ENCODE data around the gene C1orf159.

C1orf159 gene

GRCh38 chr1:1092149-1092855 lies 23.6 kb downstream of the C1orf159 start:
- Histone ChIP-seq H3K4me3 (replicated peaks; ENCODE audit: insufficient read depth, low read length) (no peak overlapping the region), H3K27ac (replicated peaks) (no peak overlapping the region), H3K27me3 (ENCODE audit: insufficient read depth, poor library complexity, severe bottlenecking) (no peaks in the 10 kb centered on the region)
- DNase-seq (ENCODE audit: low read depth in 1 of 2, low spot score in 1 of 2): no peak
- TF ChIP-seq POLR2AphosphoS5 (IDR thresholded peaks at IDR 0.05; ENCODE audit: low read depth): no peak

- Histone ChIP-seq H3K4me3 (replicated peaks; ENCODE audit: insufficient read depth, low read length) (no peak overlapping the region), H3K27me3 (ENCODE audit: insufficient read depth, poor library complexity, severe bottlenecking) (no peaks in the 10 kb centered on the region), H3K27ac (replicated peaks) (no peak overlapping the region)
- TF ChIP-seq SPI1 (IDR thresholded peaks at IDR 0.05; ENCODE audit: borderline replicate concordance, low read depth): no peak
- DNase-seq (ENCODE audit: low read depth in 1 of 2, low spot score in 1 of 2): no peak
These were observed 24.3 kb downstream of the C1orf159 start for GRCh38 chr1:1091344-1092148.

GRCh38 chr1:1090424-1091343 lies 25.2 kb downstream of the C1orf159 start:
- Histone ChIP-seq H3K27ac (replicated peaks) (no peak overlapping the region), H3K4me3 (replicated peaks; ENCODE audit: insufficient read depth, low read length) (no peak overlapping the region), H3K27me3 (ENCODE audit: insufficient read depth, poor library complexity, severe bottlenecking) (no peaks in the 10 kb centered on the region)
- TF ChIP-seq GABPA (IDR thresholded peaks at IDR 0.05; ENCODE audit: low read depth) (no peak), SPI1 (IDR thresholded peaks at IDR 0.05; ENCODE audit: borderline replicate concordance, low read depth) (no peak), POLR2AphosphoS5 (IDR thresholded peaks at IDR 0.05; ENCODE audit: low read depth) (no peak), REST (IDR thresholded peaks at IDR 0.05; ENCODE audit: insufficient replicate concordance, low read depth) (no peak)
- TF ChIP-seq, protein P1, sequence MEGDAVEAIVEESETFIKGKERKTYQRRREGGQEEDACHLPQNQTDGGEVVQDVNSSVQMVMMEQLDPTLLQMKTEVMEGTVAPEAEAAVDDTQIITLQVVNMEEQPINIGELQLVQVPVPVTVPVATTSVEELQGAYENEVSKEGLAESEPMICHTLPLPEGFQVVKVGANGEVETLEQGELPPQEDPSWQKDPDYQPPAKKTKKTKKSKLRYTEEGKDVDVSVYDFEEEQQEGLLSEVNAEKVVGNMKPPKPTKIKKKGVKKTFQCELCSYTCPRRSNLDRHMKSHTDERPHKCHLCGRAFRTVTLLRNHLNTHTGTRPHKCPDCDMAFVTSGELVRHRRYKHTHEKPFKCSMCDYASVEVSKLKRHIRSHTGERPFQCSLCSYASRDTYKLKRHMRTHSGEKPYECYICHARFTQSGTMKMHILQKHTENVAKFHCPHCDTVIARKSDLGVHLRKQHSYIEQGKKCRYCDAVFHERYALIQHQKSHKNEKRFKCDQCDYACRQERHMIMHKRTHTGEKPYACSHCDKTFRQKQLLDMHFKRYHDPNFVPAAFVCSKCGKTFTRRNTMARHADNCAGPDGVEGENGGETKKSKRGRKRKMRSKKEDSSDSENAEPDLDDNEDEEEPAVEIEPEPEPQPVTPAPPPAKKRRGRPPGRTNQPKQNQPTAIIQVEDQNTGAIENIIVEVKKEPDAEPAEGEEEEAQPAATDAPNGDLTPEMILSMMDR (IDR thresholded peaks at IDR 0.05; ENCODE audit: insufficient read depth, low read length): no peak
- no peak for DNase-seq (ENCODE audit: low read depth in 1 of 2, low spot score in 1 of 2)

GRCh38 chr1:1089731-1090423 lies 26.0 kb downstream of the C1orf159 start:
- H3K27me3 ChIP-seq (ENCODE audit: insufficient read depth, poor library complexity, severe bottlenecking): no peaks in the 10 kb centered on the region
- no peak overlapping the region for H3K27ac ChIP-seq (replicated peaks)
- DNase-seq (ENCODE audit: low read depth in 1 of 2, low spot score in 1 of 2): no peak
- TF ChIP-seq POLR2AphosphoS5 (IDR thresholded peaks at IDR 0.05; ENCODE audit: low read depth) (no peak), SPI1 (IDR thresholded peaks at IDR 0.05; ENCODE audit: borderline replicate concordance, low read depth) (no peak), REST (IDR thresholded peaks at IDR 0.05; ENCODE audit: insufficient replicate concordance, low read depth) (no peak), GABPA (IDR thresholded peaks at IDR 0.05; ENCODE audit: low read depth) (no peak)
- TF ChIP-seq, protein P1 (IDR thresholded peaks at IDR 0.05; ENCODE audit: insufficient read depth, low read length): no peak
- H3K4me3 ChIP-seq (replicated peaks; ENCODE audit: insufficient read depth, low read length): no peak overlapping the region
